Heart right ventricle (tissue), 16 donors: ENCODE data around the gene ACCSL. TPM values are rescaled to one million over a fixed set of nuclear protein-coding genes. Genes with fewer than 3 reads are reported as not detected.

Experiments
- ATAC-seq, 8 donors: fragments of 200-7000 bp; cut with Tn5 transposase; one replicate each; pipeline ENCODE4 v1.9.1; 2020; ENCODE audit warnings: mild to moderate bottlenecking in 8 of 8, moderate library complexity in 8 of 8, moderate number of reproducible peaks in 1 of 8
- DNase-seq, 2 donors: peaks; one replicate each; pipeline ENCODE4 v3.0.0-alpha.2; 2020
- H3K27ac ChIP-seq, 10 donors: fragments of 200-600 bp; sonication (generic) in 2 of 10; one replicate each; pipeline versions ENCODE4 v1.5.0 to v1.8.0; 2020 to 2022; ENCODE audit warnings: mild to moderate bottlenecking in 3 of 10
- H3K27me3 ChIP-seq, 7 donors: fragments of 200-600 bp; one replicate each; pipeline ENCODE4 v1.8.0; 2021 to 2022; ENCODE audit warnings: mild to moderate bottlenecking in 2 of 7
- H3K36me3 ChIP-seq, 9 donors: fragments of 200-600 bp; sonication (generic) in 1 of 9; one replicate each; pipeline versions ENCODE4 v1.5.0 to v1.8.0; 2020 to 2022; ENCODE audit warnings: mild to moderate bottlenecking in 2 of 9
- H3K4me1 ChIP-seq, 9 donors: fragments of 200-600 bp; sonication (generic) in 1 of 9; one replicate each; pipeline versions ENCODE4 v1.5.0 to v1.8.0; 2020 to 2022; ENCODE audit warnings: mild to moderate bottlenecking in 4 of 9
- H3K4me3 ChIP-seq, 10 donors: fragments of 200-600 bp; sonication (generic) in 2 of 10; one replicate each; pipeline versions ENCODE4 v1.5.0 to v1.8.0; 2020 to 2022; ENCODE audit warnings: mild to moderate bottlenecking in 7 of 10, moderate library complexity in 2 of 10
- H3K9me3 ChIP-seq, 11 donors: fragments of 200-600 bp in 10 of 11; sonication (generic) in 2 of 11; one replicate each; pipeline versions ENCODE4 v1.5.0 to v1.8.0; 2013 to 2022; ENCODE audit warnings: mild to moderate bottlenecking in 2 of 11, control low read depth in 1 of 11, moderate library complexity in 1 of 11
- CTCF ChIP-seq, 9 donors: fragments of 200-600 bp; sonication (generic) in 2 of 9; IDR thresholded peaks; one replicate each; pipeline versions ENCODE4 v1.5.0 to v1.8.0; 2021 to 2022; ENCODE audit warnings: antibody characterized with exemption in 9 of 9, mild to moderate bottlenecking in 5 of 9, moderate library complexity in 1 of 9
- WGBS, 2 donors: extraction: QIAGEN DNeasy Blood & Tissue Kit; methylation state at CpG; one replicate each; pipeline ENCODE4 v1.1.7; 2013; ENCODE audit warnings: inconsistent platforms in 1 of 2; 5-methylcytosine and 5-hydroxymethylcytosine counted together
- intact Hi-C, 10 donors: fragments of 100-400 bp; cut with DNase I; formaldehyde crosslinking; loops; one replicate each; pipeline versions ENCODE4 v1.11.1 to v1.14.2; 2022
- polyA plus RNA-seq, 2 donors: library from polyadenylated mRNA; stranded (reverse); fragments of 200-250 nt; gene quantifications; one replicate each; pipeline ENCODE4 v1.2.3, GENCODE V29; 2013
- total RNA-seq, 10 donors: library from RNA; stranded (reverse); fragmentation: NEBNext Ultra II Directional in 3 of 10; extraction: Animal tissue kit (Norgen Biotek cat#: 25700) in 3 of 10; gene quantifications; one replicate each; pipeline versions ENCODE4 v1.2.1 to v1.2.4, GENCODE V29; 2021 to 2023
- donor health status: Arrhythmogenic right ventricular cardiomyopathy.
- donor health status: ischemic (EF 13 %, LVEDD 7.1; RV severe dilation, severe dysfunction).
- donor health status: healthy with polysubstance abuse.
- donor health status: DM: no; HTN: yes; CAD: no.
- donor health status: DM: no; HTN: no; CAD: no.
- donor health status: ischemic (EF 25% LVEDD 6.9; RV normal size, moderate dysfunction).
- donor health status: ischemic (EF 25% LVEDD 5.7; RV mildly dilated, moderate dysfunction).
- donor health status: healthy.
- donor health status: DM: yes; HTN: yes; CAD: no.
- donor health status: Ischemic cardiomyopathy.
- donor health status: ischemic (EF 35%, LVEDD 5.7; RV mildly dilated, moderate dysfunction).
- donor health status: nonischemic (EF 11% LVEDD 7.7; RV severe dilation, severe dysfunction).
- donor health status: DM: yes; HTN: yes; CAD: no.
- donor health status: PGD.
- donor health status: ischemic (EF 29% LVEDD 5.4; RV normal size, mild dysfunction).
- donor health status: nonischemic (EF 23%, LVEDD 6.1; RV moderate dilation, normal function).

ACCSL gene
- total and polyA plus RNA-seq, 12 donors, result not detected

GRCh38 chr11:44010789-44011251 is 37.0 kb upstream of the ACCSL start:
- intact Hi-C loops, result loop anchor here in 1 of 10 donors (1.0 kb wide), 1 partner anchor 39 kb away; no protein-coding TSS in a partner anchor
- Histone ChIP-seq H3K27ac (no peak overlapping the region), H3K9me3 (no peaks in the 10 kb centered on the region), H3K4me1 (peaks cover 0 to 13% (median 7%) of the 10 kb centered on the region in 9 donors), H3K4me3 (no peak overlapping the region), H3K36me3 (no peaks in the 10 kb centered on the region), H3K27me3 (no peaks in the 10 kb centered on the region)
- 90 to 97% methylated on average over 4 of the region's 4 CpGs for WGBS, 2 donors
- ATAC-seq (no peak), DNase-seq (no peak)
- TF ChIP-seq CTCF (IDR thresholded peaks at IDR 0.05), result no peak

GRCh38 chr11:44011797-44012196 is 36.0 kb upstream of the ACCSL start:
- H3K4me1 ChIP-seq, result peaks cover 4 to 23% (median 16%) of the 10 kb centered on the region in 9 donors

GRCh38 chr11:44014968-44015623 is 32.7 kb upstream of the ACCSL start:
- DNase-seq, result no peak
- no peak overlapping the region for H3K4me3 ChIP-seq
- TF ChIP-seq CTCF (IDR thresholded peaks at IDR 0.05), result no peak
- peaks cover 4 to 38% (median 29%) of the 10 kb centered on the region in 9 donors for H3K4me1 ChIP-seq
- H3K27me3 ChIP-seq, result no peaks in the 10 kb centered on the region
- intact Hi-C loops, result no loop called here
- no peaks in the 10 kb centered on the region for H3K9me3 ChIP-seq
- 89% methylated on average over 8 of the region's 8 CpGs for WGBS, 2 donors
- H3K36me3 ChIP-seq, result no peaks in the 10 kb centered on the region
- H3K27ac ChIP-seq, result peak overlapping the region in 5 of 10 donors; percentile 22 to 72 (median 44)
- ATAC-seq, result no peak

More at GRCh38 chr11:44011797-44012196, 36.0 kb upstream of the ACCSL start:
- H3K36me3 ChIP-seq, result no peaks in the 10 kb centered on the region
- ATAC-seq, result no peak
- H3K9me3 ChIP-seq, result no peaks in the 10 kb centered on the region
- no peak overlapping the region for H3K27ac ChIP-seq
- intact Hi-C loops, result no loop called here
- no peak overlapping the region for H3K4me3 ChIP-seq
- no peaks in the 10 kb centered on the region for H3K27me3 ChIP-seq
- 89 to 100% methylated on average over 1 of the region's 1 CpG for WGBS, 2 donors
- TF ChIP-seq CTCF (IDR thresholded peaks at IDR 0.05), result no peak
- DNase-seq, result no peak

- intact Hi-C loops, result no loop called here
- Histone ChIP-seq H3K36me3 (no peaks in the 10 kb centered on the region), H3K4me3 (no peak overlapping the region), H3K9me3 (no peaks in the 10 kb centered on the region), H3K4me1 (peaks cover 4 to 38% (median 29%) of the 10 kb centered on the region in 9 donors), H3K27ac (peak overlapping the region in 7 of 10 donors; percentile 9 to 72 (median 39)), H3K27me3 (no peaks in the 10 kb centered on the region)
- no peak for ATAC-seq
- no peak for TF ChIP-seq CTCF (IDR thresholded peaks at IDR 0.05)
- 96 to 97% methylated on average over 3 of the region's 3 CpGs for WGBS, 2 donors
- no peak for DNase-seq
Observed at GRCh38 chr11:44015624-44016007, 32.2 kb upstream of the ACCSL start.
